ENCODE results near the gene MYLK.

The MYLK gene

DNA sequence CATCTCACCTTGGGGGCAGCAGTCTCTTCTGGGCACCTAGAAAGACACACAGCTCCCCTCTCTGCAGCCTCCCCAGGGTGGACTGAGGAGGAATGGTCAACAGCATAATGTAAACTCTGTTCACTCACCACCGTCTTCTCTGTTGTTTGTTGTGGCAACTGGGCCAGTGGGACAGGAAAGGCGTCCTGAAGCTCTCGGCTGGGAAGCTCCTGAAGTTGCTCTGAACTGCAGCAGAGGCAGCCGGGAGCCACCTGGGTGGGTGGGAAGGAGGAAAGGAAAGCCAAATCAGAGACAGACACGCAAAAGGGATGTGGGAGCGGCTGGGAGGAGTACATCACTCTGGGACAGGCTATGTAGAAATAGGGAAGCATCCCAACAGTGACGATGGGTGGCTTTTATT, 52.7 kb downstream of the MYLK start:
- TF ChIP-seq, protein P1, sequence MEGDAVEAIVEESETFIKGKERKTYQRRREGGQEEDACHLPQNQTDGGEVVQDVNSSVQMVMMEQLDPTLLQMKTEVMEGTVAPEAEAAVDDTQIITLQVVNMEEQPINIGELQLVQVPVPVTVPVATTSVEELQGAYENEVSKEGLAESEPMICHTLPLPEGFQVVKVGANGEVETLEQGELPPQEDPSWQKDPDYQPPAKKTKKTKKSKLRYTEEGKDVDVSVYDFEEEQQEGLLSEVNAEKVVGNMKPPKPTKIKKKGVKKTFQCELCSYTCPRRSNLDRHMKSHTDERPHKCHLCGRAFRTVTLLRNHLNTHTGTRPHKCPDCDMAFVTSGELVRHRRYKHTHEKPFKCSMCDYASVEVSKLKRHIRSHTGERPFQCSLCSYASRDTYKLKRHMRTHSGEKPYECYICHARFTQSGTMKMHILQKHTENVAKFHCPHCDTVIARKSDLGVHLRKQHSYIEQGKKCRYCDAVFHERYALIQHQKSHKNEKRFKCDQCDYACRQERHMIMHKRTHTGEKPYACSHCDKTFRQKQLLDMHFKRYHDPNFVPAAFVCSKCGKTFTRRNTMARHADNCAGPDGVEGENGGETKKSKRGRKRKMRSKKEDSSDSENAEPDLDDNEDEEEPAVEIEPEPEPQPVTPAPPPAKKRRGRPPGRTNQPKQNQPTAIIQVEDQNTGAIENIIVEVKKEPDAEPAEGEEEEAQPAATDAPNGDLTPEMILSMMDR (conservative IDR thresholded peaks at IDR 0.05; ENCODE audit: low read depth, low read length), result no peak

DNA sequence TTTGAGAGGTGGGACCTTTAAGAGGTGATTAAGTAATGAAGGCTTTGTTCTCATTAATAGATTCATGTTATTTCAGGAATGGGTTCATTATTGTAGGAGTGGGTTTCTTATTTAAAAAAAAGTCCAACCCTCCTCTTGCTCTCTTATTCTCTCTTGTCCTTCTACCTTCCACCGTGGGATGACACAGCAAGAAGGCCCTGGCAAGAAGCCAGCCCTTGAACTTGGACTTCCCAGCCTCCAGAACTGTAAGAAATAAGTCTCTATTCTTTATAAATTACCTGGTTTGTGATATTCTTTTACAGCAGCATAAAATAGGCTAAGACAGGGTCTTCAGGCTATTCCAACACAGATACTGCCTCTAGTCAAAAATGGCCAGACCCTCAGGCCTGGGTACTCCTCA, 62.2 kb downstream of the MYLK start:
- TF ChIP-seq, protein P1 (conservative IDR thresholded peaks at IDR 0.05; ENCODE audit: low read depth, low read length), result no peak
- Histone ChIP-seq H3K4me1 (ENCODE audit: low read depth, poor library complexity, severe bottlenecking) (no peaks in the 10 kb centered on the region), H3K27ac (no peak overlapping the region), H2AFZ (ENCODE audit: low read depth) (no peak overlapping the region), H4K20me1 (ENCODE audit: insufficient read depth) (no peaks in the 10 kb centered on the region), H3K36me3 (ENCODE audit: insufficient read depth) (no peaks in the 10 kb centered on the region), H3K27me3 (ENCODE audit: insufficient read depth, low read depth) (no peaks in the 10 kb centered on the region), H3K4me3 (IDR thresholded peaks at IDR 0.05; ENCODE audit: insufficient read depth, low read depth, low read length) (no peak overlapping the region), H3K4me2 (no peak overlapping the region), H3K9ac (no peak overlapping the region), H3K79me2 (ENCODE audit: insufficient read depth, low read depth) (no peaks in the 10 kb centered on the region)

More for the DNA sequence above, 52.7 kb downstream of the MYLK start:
- Histone ChIP-seq H3K9ac (no peak overlapping the region), H3K4me1 (ENCODE audit: low read depth, poor library complexity, severe bottlenecking) (no peaks in the 10 kb centered on the region), H3K27me3 (ENCODE audit: insufficient read depth, low read depth) (no peaks in the 10 kb centered on the region), H3K4me3 (IDR thresholded peaks at IDR 0.05; ENCODE audit: insufficient read depth, low read depth, low read length) (no peak overlapping the region), H3K4me2 (no peak overlapping the region), H3K79me2 (ENCODE audit: insufficient read depth, low read depth) (no peaks in the 10 kb centered on the region), H4K20me1 (ENCODE audit: insufficient read depth) (no peaks in the 10 kb centered on the region), H2AFZ (ENCODE audit: low read depth) (no peak overlapping the region), H3K27ac (no peak overlapping the region), H3K36me3 (ENCODE audit: insufficient read depth) (no peaks in the 10 kb centered on the region)

DNA sequence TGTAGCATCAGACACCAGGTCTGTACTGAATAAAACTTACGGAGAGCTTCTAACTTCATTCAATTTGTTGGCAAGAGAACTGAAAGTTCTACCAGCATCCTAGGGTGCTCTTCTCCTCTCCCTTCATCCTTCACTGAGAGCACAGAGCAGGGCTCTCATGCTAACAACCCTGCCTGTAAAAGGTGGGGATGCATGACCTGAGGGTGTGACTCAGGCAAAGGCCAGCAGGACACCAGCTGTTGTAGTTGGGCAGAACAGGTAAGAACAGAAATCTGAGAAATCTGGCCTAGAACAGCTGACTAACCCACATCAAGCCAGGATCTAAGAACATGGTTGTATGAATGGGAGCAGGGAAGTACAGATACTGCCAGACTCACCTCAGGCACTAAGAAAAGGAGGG, 64.2 kb downstream of the MYLK start:
- H3K27ac ChIP-seq, result no peak overlapping the region
- H3K4me3 ChIP-seq (IDR thresholded peaks at IDR 0.05; ENCODE audit: insufficient read depth, low read depth, low read length), result no peak overlapping the region
- no peaks in the 10 kb centered on the region for H3K79me2 ChIP-seq (ENCODE audit: insufficient read depth, low read depth)
- no peaks in the 10 kb centered on the region for H3K36me3 ChIP-seq (ENCODE audit: insufficient read depth)
- no peaks in the 10 kb centered on the region for H4K20me1 ChIP-seq (ENCODE audit: insufficient read depth)
- H3K4me1 ChIP-seq (ENCODE audit: low read depth, poor library complexity, severe bottlenecking), result no peaks in the 10 kb centered on the region
- H2AFZ ChIP-seq (ENCODE audit: low read depth), result no peak overlapping the region
- no peak overlapping the region for H3K4me2 ChIP-seq
- TF ChIP-seq, protein P1 (conservative IDR thresholded peaks at IDR 0.05; ENCODE audit: low read depth, low read length), result no peak
- H3K9ac ChIP-seq, result no peak overlapping the region
- H3K27me3 ChIP-seq (ENCODE audit: insufficient read depth, low read depth), result no peaks in the 10 kb centered on the region

DNA sequence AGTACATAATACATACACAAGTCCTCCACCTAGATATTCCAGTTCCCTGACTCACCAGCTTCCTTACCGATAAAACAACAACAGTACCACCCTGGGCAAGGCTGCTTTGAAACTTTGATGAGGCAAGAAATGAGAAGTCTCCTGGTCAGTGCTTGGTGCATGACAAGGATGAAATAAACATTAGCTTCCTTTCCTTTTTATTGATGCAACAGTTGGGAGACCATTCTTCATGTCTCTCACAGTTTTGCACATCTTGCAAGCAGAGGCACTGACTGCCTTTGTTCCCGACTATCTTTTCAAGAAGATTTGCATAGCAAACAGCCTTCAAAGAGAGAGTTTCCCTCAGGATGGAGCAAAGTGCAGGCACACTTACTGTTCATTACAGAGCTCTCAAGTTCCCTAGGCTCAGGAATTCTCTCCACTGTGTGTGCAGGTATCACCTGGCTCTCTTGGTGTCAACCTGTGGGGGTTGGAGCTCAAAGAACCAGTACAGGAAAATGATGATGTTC, 65.2 kb downstream of the MYLK start:
- no peak overlapping the region for H3K4me2 ChIP-seq
- H2AFZ ChIP-seq (ENCODE audit: low read depth), result no peak overlapping the region
- no peak overlapping the region for H3K9ac ChIP-seq
- H3K4me1 ChIP-seq (ENCODE audit: low read depth, poor library complexity, severe bottlenecking), result no peaks in the 10 kb centered on the region
- no peaks in the 10 kb centered on the region for H3K36me3 ChIP-seq (ENCODE audit: insufficient read depth)
- H3K27me3 ChIP-seq (ENCODE audit: insufficient read depth, low read depth), result no peaks in the 10 kb centered on the region
- no peak overlapping the region for H3K4me3 ChIP-seq (IDR thresholded peaks at IDR 0.05; ENCODE audit: insufficient read depth, low read depth, low read length)
- no peak overlapping the region for H3K27ac ChIP-seq
- H3K79me2 ChIP-seq (ENCODE audit: insufficient read depth, low read depth), result no peaks in the 10 kb centered on the region
- TF ChIP-seq, protein P1 (conservative IDR thresholded peaks at IDR 0.05; ENCODE audit: low read depth, low read length), result no peak
- no peaks in the 10 kb centered on the region for H4K20me1 ChIP-seq (ENCODE audit: insufficient read depth)
